SK-N-SH (cell line): Measurements from ENCODE around the gene ERGIC1. TPM values are rescaled to one million over a fixed set of nuclear protein-coding genes. Genes with fewer than 3 reads are reported as not detected.

ENCODE experiments used
- CTCF ChIA-PET: fragments of 300-600, 350-600 bp; formaldehyde crosslinking; extraction: SDS; loops from one replicate; lab custom pipeline; 2021; lab: Yijun Ruan, JAX
- POLR2A ChIA-PET: fragments of 350-600 bp; sonication (Branson Sonifier 250); formaldehyde crosslinking; extraction: SDS; loops from one replicate; lab custom pipeline; 2020; ENCODE audit warnings: antibody characterized with exemption, inconsistent platforms; lab: Yijun Ruan, JAX
- DNase-seq: peaks from one replicate; pipeline ENCODE4 v3.0.0; 2012
- H2AFZ ChIP-seq: fragments of 200-600 bp; sonication (generic); 2 replicates; pipeline ENCODE4 v1.8.1; 2016; ENCODE audit warnings: antibody characterized with exemption, mild to moderate bottlenecking, low read depth
- H3F3A ChIP-seq: fragments of 200-600 bp; sonication (generic); replicated peaks from 2 replicates; pipeline ENCODE3; 2016; ENCODE audit warnings: antibody characterized with exemption, mild to moderate bottlenecking; ENCODE audit not compliant: insufficient read depth
- H3K27ac ChIP-seq, 2 experiments: fragments of 200-500 bp in 1 of 2; fragments of 200-600 bp in 1 of 2; sonication (Bioruptor generic) in 1 of 2; sonication (generic), shearing (Covaris generic) in 1 of 2; 2 replicates each; pipeline versions ENCODE4 v1.5.1 to v1.6.1; 2014 to 2016; ENCODE audit warnings: low read depth in 2 of 2, inconsistent platforms in 1 of 2, low read length in 1 of 2, mild to moderate bottlenecking in 1 of 2, mixed read lengths in 1 of 2
- H3K27me3 ChIP-seq: fragments of 200-600 bp; sonication (generic), shearing (Covaris generic); 2 replicates; pipeline ENCODE4 v1.6.1; 2016; ENCODE audit warnings: mixed run types; ENCODE audit not compliant: insufficient read depth
- H3K36me3 ChIP-seq, 2 experiments: fragments of 200-500 bp in 1 of 2; fragments of 200-600 bp in 1 of 2; sonication (Bioruptor generic) in 1 of 2; sonication (generic) in 1 of 2; replicated peaks in 1 of 2; 2 replicates each; pipeline versions ENCODE3 to v1.5.1; 2014 to 2016; ENCODE audit warnings: low read length in 1 of 2, mild to moderate bottlenecking in 1 of 2; ENCODE audit not compliant: insufficient read depth in 2 of 2, control insufficient read depth in 1 of 2
- H3K4me1 ChIP-seq, 2 experiments: fragments of 200-500 bp in 1 of 2; fragments of 200-600 bp in 1 of 2; sonication (Bioruptor generic) in 1 of 2; sonication (generic), shearing (Covaris generic) in 1 of 2; 2 replicates each; pipeline versions ENCODE4 v1.5.1 to v1.6.1; 2014 to 2016; ENCODE audit warnings: low read depth in 1 of 2, low read length in 1 of 2, mixed run types in 1 of 2; ENCODE audit not compliant: insufficient read depth in 2 of 2, control insufficient read depth in 1 of 2
- H3K4me2 ChIP-seq: fragments of 200-600 bp; sonication (generic), shearing (Covaris generic); 2 replicates; pipeline ENCODE4 v1.6.1; 2017; ENCODE audit warnings: mixed run types
- H3K4me3 ChIP-seq, 2 experiments: fragments of 200-500 bp in 1 of 2; fragments of 200-600 bp in 1 of 2; sonication (Bioruptor generic) in 1 of 2; sonication (generic), shearing (Covaris generic) in 1 of 2; 2 replicates each; pipeline versions ENCODE4 v1.5.1 to v1.8.1; 2014 to 2016; ENCODE audit warnings: low read depth in 2 of 2, inconsistent platforms in 1 of 2, low read length in 1 of 2, mild to moderate bottlenecking in 1 of 2, mixed read lengths in 1 of 2, moderate library complexity in 1 of 2
- H3K79me2 ChIP-seq: fragments of 200-600 bp; sonication (generic); 2 replicates; pipeline ENCODE4 v1.8.1; 2017; ENCODE audit warnings: mild to moderate bottlenecking; ENCODE audit not compliant: insufficient read depth
- H3K9ac ChIP-seq: fragments of 200-600 bp; sonication (generic); 2 replicates; pipeline ENCODE4 v1.6.1; 2017; ENCODE audit warnings: mixed run types
- H3K9me2 ChIP-seq: fragments of 200-600 bp; sonication (generic); 2 replicates; pipeline ENCODE4 v1.6.1; 2017; ENCODE audit warnings: mixed run types
- H3K9me3 ChIP-seq: fragments of 200-600 bp; sonication (generic); 2 replicates; pipeline ENCODE4 v1.6.1; 2017; ENCODE audit warnings: mixed run types, mild to moderate bottlenecking, moderate library complexity
- H4K20me1 ChIP-seq: fragments of 200-600 bp; sonication (generic); 2 replicates; pipeline ENCODE4 v1.6.1; 2017; ENCODE audit warnings: mild to moderate bottlenecking, mixed run types; ENCODE audit not compliant: insufficient read depth
- CHD2 ChIP-seq: fragments of 150-350 bp; IDR thresholded peaks from 2 replicates; pipeline ENCODE4 v1.6.1; 2018; ENCODE audit warnings: low read length; ENCODE audit not compliant: partially characterized antibody
- ELF1 ChIP-seq: IDR thresholded peaks from 2 replicates; pipeline ENCODE4 v1.4.0; 2012
- EP300 ChIP-seq, 2 experiments: IDR thresholded peaks; 2 replicates each; pipeline versions ENCODE4 v1.4.0 to v1.6.1; 2012; ENCODE audit warnings: borderline replicate concordance in 1 of 2, low read depth in 1 of 2, low read length in 1 of 2
- EZH2phosphoT487 ChIP-seq: fragments of 200-600 bp; sonication (generic); IDR thresholded peaks from 2 replicates; pipeline ENCODE4 v1.6.1; 2017; ENCODE audit warnings: low read depth, mixed run types, mild to moderate bottlenecking, antibody characterized with exemption, moderate library complexity, borderline replicate concordance
- FOSL2 ChIP-seq: IDR thresholded peaks from 2 replicates; pipeline ENCODE4 v1.4.0; 2012; ENCODE audit warnings: low read depth, mild to moderate bottlenecking, moderate library complexity, borderline replicate concordance
- GABPA ChIP-seq: IDR thresholded peaks from 2 replicates; pipeline ENCODE4 v1.4.0; 2012; ENCODE audit warnings: low read depth, mild to moderate bottlenecking
- JUND ChIP-seq: IDR thresholded peaks from 2 replicates; pipeline ENCODE4 v1.4.0; 2012
- MAX ChIP-seq: IDR thresholded peaks from 2 replicates; pipeline ENCODE4 v1.4.0; 2012; ENCODE audit warnings: low read depth
- MXI1 ChIP-seq: IDR thresholded peaks from 2 replicates; pipeline ENCODE4 v1.6.1; 2012; ENCODE audit warnings: mild to moderate bottlenecking, low read depth, low read length, improper control_type of control experiment
- NFIC ChIP-seq: IDR thresholded peaks from 2 replicates; pipeline ENCODE4 v1.4.0; 2012; ENCODE audit warnings: borderline replicate concordance
- PBX3 ChIP-seq: IDR thresholded peaks from 2 replicates; pipeline ENCODE4; 2012
- POLR2AphosphoS5 ChIP-seq: IDR thresholded peaks from 2 replicates; pipeline ENCODE4 v1.6.1; 2012; ENCODE audit warnings: low read depth, low read length
- REST ChIP-seq: IDR thresholded peaks from 2 replicates; pipeline ENCODE4 v1.6.1; 2012; ENCODE audit warnings: mild to moderate bottlenecking, low read depth, low read length, moderate library complexity
- SIN3A ChIP-seq: IDR thresholded peaks from 2 replicates; pipeline ENCODE4 v1.6.1; 2012; ENCODE audit warnings: low read depth, mild to moderate bottlenecking, low read length, moderate library complexity, borderline replicate concordance
- SMC3 ChIP-seq: IDR thresholded peaks from 2 replicates; pipeline ENCODE4 v1.6.1; 2012; ENCODE audit warnings: low read depth, low read length, improper control_type of control experiment
- TAF1 ChIP-seq: IDR thresholded peaks from 2 replicates; pipeline ENCODE4 v1.6.1; 2012; ENCODE audit warnings: low read depth, mild to moderate bottlenecking, low read length, moderate library complexity, borderline replicate concordance
- TCF12 ChIP-seq: IDR thresholded peaks from 2 replicates; pipeline ENCODE4 v1.4.0; 2012
- YY1 ChIP-seq: IDR thresholded peaks from 2 replicates; pipeline ENCODE4 v1.4.0; 2012; ENCODE audit warnings: low read depth, mild to moderate bottlenecking
- WGBS: methylation state at CpG from one replicate; pipeline ENCODE4 v1.1.6; 2017; ENCODE audit warnings: low lambda C conversion rate; 5-methylcytosine and 5-hydroxymethylcytosine counted together
- polyA plus RNA-seq, 3 experiments: library from polyadenylated mRNA; depleted of rRNA; stranded (reverse); fragments of >200 nt; gene quantifications; 2 replicates each; pipeline ENCODE4 v1.2.3, GENCODE V29; 2012
- TF ChIP-seq, protein P1 (sequence below): IDR thresholded peaks from 2 replicates; pipeline ENCODE4 v1.4.0; 2012; ENCODE audit warnings: low read depth, borderline replicate concordance
- TF ChIP-seq, protein P2 (sequence below): fragments of 150-350 bp; IDR thresholded peaks from 2 replicates; pipeline ENCODE4 v1.6.1; 2017; ENCODE audit warnings: antibody characterized with exemption, low read length, low read depth, borderline replicate concordance

ERGIC1 gene
- polyA plus RNA-seq, 1 of the 3 experiments (the other 2 are of a cell fraction): 101 TPM

DNA sequence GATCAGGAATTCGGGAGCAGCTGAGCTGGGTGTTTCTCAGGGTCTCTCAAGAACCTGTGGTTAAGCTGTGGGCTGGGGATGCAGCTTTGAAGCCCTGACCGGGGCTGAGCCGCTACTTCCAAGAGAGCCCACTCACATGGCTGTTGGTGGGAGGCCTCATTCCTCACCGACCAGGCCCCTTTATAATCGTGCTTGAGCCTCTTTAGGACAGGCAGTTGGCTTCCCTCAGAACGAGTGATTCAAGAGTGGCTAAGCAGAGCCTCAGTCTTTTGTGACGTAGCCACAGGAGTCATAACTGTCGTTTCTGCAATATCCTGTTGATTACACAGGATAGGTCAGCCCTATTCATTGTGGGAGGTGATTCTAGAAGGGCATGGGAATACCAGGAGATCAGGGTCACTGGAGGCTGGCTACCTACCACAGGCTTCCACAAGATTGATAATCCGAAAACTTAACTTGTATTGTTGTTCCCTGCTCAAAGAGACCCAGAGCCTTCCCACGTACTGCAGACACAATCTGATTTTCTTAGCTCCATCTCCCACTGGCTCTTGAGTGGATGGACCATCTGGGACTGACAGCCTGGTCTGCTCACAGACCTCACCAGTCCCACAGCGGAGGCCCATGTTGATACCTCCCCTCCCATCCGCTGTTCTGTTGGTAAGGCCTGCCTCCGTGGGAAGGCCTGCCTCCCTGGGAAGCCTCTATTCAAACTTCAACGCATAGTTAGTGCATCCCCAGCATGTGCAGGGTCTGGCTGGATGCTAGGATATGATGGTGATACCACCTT, 3.0 kb upstream of the ERGIC1 start:
- no peak overlapping the region for H3K9ac ChIP-seq
- H3F3A ChIP-seq: no peaks in the 10 kb centered on the region
- POLR2A ChIA-PET: no interaction called here
- H2AFZ ChIP-seq: no peak overlapping the region
- H3K4me3 ChIP-seq: no peak overlapping the region
- 72% methylated on average over 12 of the region's 14 CpGs for WGBS
- no peak for DNase-seq
- H3K27me3 ChIP-seq: no peaks in the 10 kb centered on the region
- peaks cover 0 to 18% of the 10 kb centered on the region in 2 experiments; a peak in 2 of 4 replicates for H3K4me1 ChIP-seq
- TF ChIP-seq GABPA (no peak), EZH2phosphoT487 (no peak), MAX (no peak), YY1 (no peak), PBX3 (no peak), TAF1 (no peak), ELF1 (no peak), SMC3 (no peak), MXI1 (no peak), EP300 (IDR thresholded peaks at IDR 0.05; ENCODE audit: borderline replicate concordance in 1 of 2, low read depth in 1 of 2, low read length in 1 of 2) (no peak), POLR2AphosphoS5 (no peak), NFIC (no peak), TCF12 (no peak), CHD2 (no peak), JUND (no peak), FOSL2 (no peak), REST (no peak), SIN3A (no peak)
- TF ChIP-seq, protein P1, sequence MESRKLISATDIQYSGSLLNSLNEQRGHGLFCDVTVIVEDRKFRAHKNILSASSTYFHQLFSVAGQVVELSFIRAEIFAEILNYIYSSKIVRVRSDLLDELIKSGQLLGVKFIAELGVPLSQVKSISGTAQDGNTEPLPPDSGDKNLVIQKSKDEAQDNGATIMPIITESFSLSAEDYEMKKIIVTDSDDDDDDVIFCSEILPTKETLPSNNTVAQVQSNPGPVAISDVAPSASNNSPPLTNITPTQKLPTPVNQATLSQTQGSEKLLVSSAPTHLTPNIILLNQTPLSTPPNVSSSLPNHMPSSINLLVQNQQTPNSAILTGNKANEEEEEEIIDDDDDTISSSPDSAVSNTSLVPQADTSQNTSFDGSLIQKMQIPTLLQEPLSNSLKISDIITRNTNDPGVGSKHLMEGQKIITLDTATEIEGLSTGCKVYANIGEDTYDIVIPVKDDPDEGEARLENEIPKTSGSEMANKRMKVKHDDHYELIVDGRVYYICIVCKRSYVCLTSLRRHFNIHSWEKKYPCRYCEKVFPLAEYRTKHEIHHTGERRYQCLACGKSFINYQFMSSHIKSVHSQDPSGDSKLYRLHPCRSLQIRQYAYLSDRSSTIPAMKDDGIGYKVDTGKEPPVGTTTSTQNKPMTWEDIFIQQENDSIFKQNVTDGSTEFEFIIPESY: no peak
- TF ChIP-seq, protein P2, sequence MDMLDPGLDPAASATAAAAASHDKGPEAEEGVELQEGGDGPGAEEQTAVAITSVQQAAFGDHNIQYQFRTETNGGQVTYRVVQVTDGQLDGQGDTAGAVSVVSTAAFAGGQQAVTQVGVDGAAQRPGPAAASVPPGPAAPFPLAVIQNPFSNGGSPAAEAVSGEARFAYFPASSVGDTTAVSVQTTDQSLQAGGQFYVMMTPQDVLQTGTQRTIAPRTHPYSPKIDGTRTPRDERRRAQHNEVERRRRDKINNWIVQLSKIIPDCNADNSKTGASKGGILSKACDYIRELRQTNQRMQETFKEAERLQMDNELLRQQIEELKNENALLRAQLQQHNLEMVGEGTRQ: no peak
- H3K4me2 ChIP-seq: no peak overlapping the region
- H3K27ac ChIP-seq: no peak overlapping the region
- no peaks in the 10 kb centered on the region for H3K9me2 ChIP-seq
- CTCF ChIA-PET: no interaction called here
- H3K36me3 ChIP-seq: no peaks in the 10 kb centered on the region
- H3K9me3 ChIP-seq: no peaks in the 10 kb centered on the region
- H4K20me1 ChIP-seq: no peaks in the 10 kb centered on the region
- H3K79me2 ChIP-seq: peaks cover 18% of the 10 kb centered on the region
